Endodermal cell (in vitro differentiated cells): ENCODE results near the gene SPRED2. TPM values are rescaled to one million over a fixed set of nuclear protein-coding genes. Genes with fewer than 3 reads are reported as not detected.

Experiments used
- DNase-seq: peaks from one replicate; pipeline ENCODE4 v3.0.0-alpha.2; 2017
- H3K27ac ChIP-seq: 2 replicates; pipeline ENCODE4 v1.5.1; 2013; ENCODE audit warnings: mild to moderate bottlenecking, low read depth, low read length, moderate library complexity
- H3K27me3 ChIP-seq: 2 replicates; pipeline ENCODE4 v1.6.1; 2013; ENCODE audit warnings: mild to moderate bottlenecking, low read length, moderate library complexity; ENCODE audit not compliant: insufficient read depth, control insufficient read depth, poor library complexity, severe bottlenecking
- H3K36me3 ChIP-seq: 2 replicates; pipeline ENCODE4 v1.7.0; 2013; ENCODE audit warnings: mild to moderate bottlenecking, low read length, moderate library complexity; ENCODE audit not compliant: control insufficient read depth, insufficient read depth
- H3K4me1 ChIP-seq: one replicate; pipeline ENCODE4 v1.7.0; 2013; ENCODE audit warnings: low read length; ENCODE audit not compliant: control insufficient read depth, insufficient read depth
- H3K4me3 ChIP-seq: 2 replicates; pipeline ENCODE4 v1.5.1; 2013; ENCODE audit warnings: mild to moderate bottlenecking, low read length, moderate library complexity
- H3K9ac ChIP-seq: 2 replicates; pipeline ENCODE4 v1.6.1; 2013; ENCODE audit warnings: mild to moderate bottlenecking, low read length, moderate library complexity; ENCODE audit not compliant: poor library complexity, severe bottlenecking; ENCODE audit errors: extremely low read depth
- H3K9me3 ChIP-seq: 2 replicates; pipeline ENCODE4 v1.6.1; 2013; ENCODE audit warnings: mild to moderate bottlenecking, low read length, moderate library complexity; ENCODE audit not compliant: control insufficient read depth
- H3K27ac Mint-ChIP-seq: 2 replicates; pipeline ENCODE4 v1.8.0; 2020; ENCODE audit warnings: mixed read lengths
- H3K27me3 Mint-ChIP-seq: 2 replicates; pipeline ENCODE4 v1.8.0; 2021; ENCODE audit warnings: mild to moderate bottlenecking, mixed read lengths; ENCODE audit not compliant: insufficient read depth
- H3K36me3 Mint-ChIP-seq: 2 replicates; pipeline ENCODE4 v1.8.0; 2020; ENCODE audit warnings: low read depth, mixed read lengths
- H3K4me1 Mint-ChIP-seq: 2 replicates; pipeline ENCODE4 v1.8.0; 2020; ENCODE audit warnings: mixed read lengths
- H3K4me3 Mint-ChIP-seq: 2 replicates; pipeline ENCODE4 v1.8.0; 2020; ENCODE audit warnings: mild to moderate bottlenecking, moderate library complexity, mixed read lengths
- H3K9me3 Mint-ChIP-seq: 2 replicates; pipeline ENCODE4 v1.8.0; 2020; ENCODE audit warnings: mild to moderate bottlenecking, mixed read lengths
- CTCF ChIP-seq: fragments of 200-600 bp; sonication (generic); conservative IDR thresholded peaks from 2 replicates; pipeline ENCODE4 v1.5.0; 2021; ENCODE audit warnings: antibody characterized with exemption, mild to moderate bottlenecking
- WGBS, 2 experiments: methylation state at CpG; one replicate each; pipeline versions ENCODE4 v1.1.5 to v1.1.7; 2013; ENCODE audit warnings: missing lambda C conversion rate in 2 of 2, mixed read lengths in 1 of 2; ENCODE audit not compliant: insufficient coverage in 1 of 2, insufficient read length in 1 of 2; 5-methylcytosine and 5-hydroxymethylcytosine counted together
- total RNA-seq, 2 donors: library from RNA; stranded (reverse); fragmentation: NEBNext Ultra II Directional in 1 of 2; extraction: Animal tissue kit (Norgen Biotek cat#: 25700) in 1 of 2; gene quantifications; 2 replicates in 1 of 2; 3 replicates in 1 of 2; pipeline ENCODE4 v1.2.1, GENCODE V29; 2021

Gene SPRED2
- total RNA-seq, 2 donors from 2014 or later = 60.3 to 70.1 TPM

GRCh38 chr2:65311596-65311995 lies 120.8 kb downstream of the SPRED2 start:
- H3K36me3 Mint-ChIP-seq = peaks cover 65% of the 10 kb centered on the region
- no peak for TF ChIP-seq CTCF
- no peaks in the 10 kb centered on the region for H3K27me3 Mint-ChIP-seq
- no peaks in the 10 kb centered on the region for H3K27me3 ChIP-seq
- no peak overlapping the region for H3K9ac ChIP-seq
- no peak overlapping the region for H3K27ac ChIP-seq
- WGBS, 2 experiments = 96 to 100% methylated on average over 4 to 7 of the region's 7 CpGs
- H3K4me3 ChIP-seq = no peak overlapping the region
- H3K4me3 Mint-ChIP-seq = no peak overlapping the region
- H3K36me3 ChIP-seq = peaks cover 94% of the 10 kb centered on the region
- H3K9me3 ChIP-seq = no peaks in the 10 kb centered on the region
- no peak for DNase-seq
- H3K4me1 Mint-ChIP-seq = no peaks in the 10 kb centered on the region
- no peaks in the 10 kb centered on the region for H3K4me1 ChIP-seq
- H3K9me3 Mint-ChIP-seq = no peaks in the 10 kb centered on the region
- H3K27ac Mint-ChIP-seq = no peak overlapping the region

- no peak for TF ChIP-seq CTCF
- no peak overlapping the region for H3K9ac ChIP-seq
- no peaks in the 10 kb centered on the region for H3K27me3 Mint-ChIP-seq
- no peak for DNase-seq
- H3K4me3 Mint-ChIP-seq = no peak overlapping the region
- H3K9me3 ChIP-seq = no peaks in the 10 kb centered on the region
- no peaks in the 10 kb centered on the region for H3K4me1 ChIP-seq
- H3K36me3 Mint-ChIP-seq = peaks cover 60% of the 10 kb centered on the region
- no peak overlapping the region for H3K27ac ChIP-seq
- 95 to 100% methylated on average over 3 to 6 of the region's 6 CpGs for WGBS, 2 experiments
- no peaks in the 10 kb centered on the region for H3K4me1 Mint-ChIP-seq
- no peaks in the 10 kb centered on the region for H3K9me3 Mint-ChIP-seq
- H3K27ac Mint-ChIP-seq = no peak overlapping the region
- no peak overlapping the region for H3K4me3 ChIP-seq
- H3K27me3 ChIP-seq = no peaks in the 10 kb centered on the region
- H3K36me3 ChIP-seq = peaks cover 94% of the 10 kb centered on the region
Measured at GRCh38 chr2:65311049-65311448, 121.3 kb downstream of the SPRED2 start.

GRCh38 chr2:65309699-65310098 lies 122.7 kb downstream of the SPRED2 start:
- Histone ChIP-seq H3K4me3 (no peak overlapping the region), H3K27ac (no peak overlapping the region), H3K4me1 (no peaks in the 10 kb centered on the region), H3K9ac (no peak overlapping the region), H3K36me3 (peaks cover 90% of the 10 kb centered on the region), H3K27me3 (no peaks in the 10 kb centered on the region), H3K9me3 (no peaks in the 10 kb centered on the region)
- Mint-ChIP-seq H3K4me3 (no peak overlapping the region), H3K4me1 (no peaks in the 10 kb centered on the region), H3K36me3 (peaks cover 53% of the 10 kb centered on the region), H3K27ac (peak overlapping the region; percentile 54), H3K9me3 (no peaks in the 10 kb centered on the region), H3K27me3 (no peaks in the 10 kb centered on the region)
- no peak for DNase-seq
- no peak for TF ChIP-seq CTCF
- WGBS, 2 experiments = 95 to 100% methylated on average over 8 of the region's 8 CpGs
